WTC11 (cell line): ENCODE measurements around the gene KIRREL3.

Experiments used
- ATF3 ChIP-seq: sonication (generic); formaldehyde crosslinking; conservative IDR thresholded peaks from 2 replicates; pipeline ENCODE4 v1.8.1; 2022; ENCODE audit warnings: mild to moderate bottlenecking, missing genetic modification reagents
- ATF6 ChIP-seq: sonication (generic); formaldehyde crosslinking; IDR thresholded peaks from 2 replicates; pipeline ENCODE4 v1.8.1; 2023; ENCODE audit warnings: mild to moderate bottlenecking, missing genetic modification reagents
- CTCF ChIP-seq: fragments of 200-600 bp; IDR thresholded peaks from 2 replicates; pipeline ENCODE4 v1.8.0; 2022; ENCODE audit warnings: antibody characterized with exemption
- E2F4 ChIP-seq: sonication (generic); formaldehyde crosslinking; IDR thresholded peaks from 2 replicates; pipeline ENCODE4 v1.8.1; 2022; ENCODE audit warnings: low read depth, mild to moderate bottlenecking, moderate library complexity, missing genetic modification reagents, borderline replicate concordance
- ESRRA ChIP-seq: sonication (generic); formaldehyde crosslinking; IDR thresholded peaks from 2 replicates; pipeline ENCODE4 v1.8.1; 2022; ENCODE audit warnings: mild to moderate bottlenecking, missing genetic modification reagents, borderline replicate concordance
- GABPB1 ChIP-seq: sonication (generic); formaldehyde crosslinking; IDR thresholded peaks from 2 replicates; pipeline ENCODE4 v1.8.1; 2023; ENCODE audit warnings: mild to moderate bottlenecking, missing genetic modification reagents
- KAT7 ChIP-seq: sonication (generic); formaldehyde crosslinking; IDR thresholded peaks from 2 replicates; pipeline ENCODE4 v1.8.1; 2023; ENCODE audit warnings: missing genetic modification reagents, mild to moderate bottlenecking, borderline replicate concordance
- MYBL2 ChIP-seq: sonication (generic); formaldehyde crosslinking; IDR thresholded peaks from 2 replicates; pipeline ENCODE4 v1.8.1; 2023; ENCODE audit warnings: mild to moderate bottlenecking, moderate library complexity, missing genetic modification reagents
- NR2C2 ChIP-seq: sonication (generic); formaldehyde crosslinking; IDR thresholded peaks from 2 replicates; pipeline ENCODE4 v1.8.0; 2022; ENCODE audit warnings: mild to moderate bottlenecking, missing genetic modification reagents
- USF1 ChIP-seq: sonication (generic); formaldehyde crosslinking; IDR thresholded peaks from 2 replicates; pipeline ENCODE4 v1.8.0; 2022; ENCODE audit warnings: mild to moderate bottlenecking, missing genetic modification reagents
- ZNF232 ChIP-seq: sonication (generic); formaldehyde crosslinking; IDR thresholded peaks from 2 replicates; pipeline ENCODE4 v1.8.0; 2022; ENCODE audit warnings: mild to moderate bottlenecking, missing genetic modification reagents
- ZNF423 ChIP-seq: fragments of 250-450 bp; sonication (Bioruptor Pico); IDR thresholded peaks from 2 replicates; pipeline ENCODE4 v2.1.2; 2022; ENCODE audit warnings: mild to moderate bottlenecking, moderate library complexity

GRCh38 chr11:126406368-126406767 is 594.2 kb downstream of the KIRREL3 start:
- TF ChIP-seq ZNF232 (CRISPR knock-in tag) = no peak
- TF ChIP-seq CTCF = no peak
- no peak for TF ChIP-seq ZNF423 (CRISPR knock-in tag)
- no peak for TF ChIP-seq ATF3 (CRISPR knock-in tag)
- TF ChIP-seq ATF6 (CRISPR knock-in tag) = no peak
- no peak for TF ChIP-seq USF1 (CRISPR knock-in tag)
- no peak for TF ChIP-seq E2F4 (CRISPR knock-in tag)
- TF ChIP-seq MYBL2 (CRISPR knock-in tag) = no peak
- TF ChIP-seq KAT7 (CRISPR knock-in tag) = no peak
- TF ChIP-seq NR2C2 (CRISPR knock-in tag) = no peak
- no peak for TF ChIP-seq GABPB1 (CRISPR knock-in tag)
- no peak for TF ChIP-seq ESRRA (CRISPR knock-in tag)
